Immature natural killer cell (primary cell): ENCODE results near the gene DLGAP5. TPM values are rescaled to one million over a fixed set of nuclear protein-coding genes. Genes with fewer than 3 reads are reported as not detected.

Source experiments
- DNase-seq, 3 donors: peaks; one replicate each; pipeline ENCODE4 v3.0.0; 2022; ENCODE audit warnings: mixed read lengths in 1 of 3
- H3K27ac Mint-ChIP-seq, 6 donors: one replicate each; pipeline ENCODE4 v1.8.0; 2020; ENCODE audit warnings: mixed read lengths in 6 of 6, mild to moderate bottlenecking in 5 of 6, inconsistent platforms in 4 of 6, moderate library complexity in 3 of 6
- H3K27me3 Mint-ChIP-seq, 3 donors: one replicate each; pipeline ENCODE4 v1.8.0; 2020 to 2021; ENCODE audit warnings: low read depth in 3 of 3, mild to moderate bottlenecking in 3 of 3, mixed read lengths in 3 of 3, moderate library complexity in 3 of 3, inconsistent platforms in 1 of 3
- H3K36me3 Mint-ChIP-seq, 3 donors: one replicate each; pipeline ENCODE4 v1.8.0; 2020; ENCODE audit warnings: mixed read lengths in 3 of 3, inconsistent platforms in 2 of 3, mild to moderate bottlenecking in 2 of 3
- H3K4me1 Mint-ChIP-seq, 2 donors: one replicate each; pipeline ENCODE4 v1.8.0; 2020; ENCODE audit warnings: inconsistent platforms in 2 of 2, mild to moderate bottlenecking in 2 of 2, mixed read lengths in 2 of 2, moderate library complexity in 1 of 2
- H3K4me3 Mint-ChIP-seq, 5 donors: one replicate each; pipeline ENCODE4 v1.8.0; 2020; ENCODE audit warnings: mild to moderate bottlenecking in 5 of 5, mixed read lengths in 5 of 5, inconsistent platforms in 3 of 5, moderate library complexity in 3 of 5
- H3K9me3 Mint-ChIP-seq, 6 donors: one replicate each; pipeline ENCODE4 v1.8.0; 2020; ENCODE audit warnings: mild to moderate bottlenecking in 6 of 6, mixed read lengths in 6 of 6, inconsistent platforms in 4 of 6, moderate library complexity in 3 of 6
- polyA plus RNA-seq, 3 donors: library from polyadenylated mRNA; unstranded; fragments of 300-500 nt; fragmentation: Illumina TruSeq; gene quantifications; one replicate each; pipeline ENCODE4 v1.2.3, GENCODE V29; 2021

Gene DLGAP5
- polyA plus RNA-seq, 3 donors from 2014 or later, result 0.42 to 0.72 TPM; not detected in 1

DNA sequence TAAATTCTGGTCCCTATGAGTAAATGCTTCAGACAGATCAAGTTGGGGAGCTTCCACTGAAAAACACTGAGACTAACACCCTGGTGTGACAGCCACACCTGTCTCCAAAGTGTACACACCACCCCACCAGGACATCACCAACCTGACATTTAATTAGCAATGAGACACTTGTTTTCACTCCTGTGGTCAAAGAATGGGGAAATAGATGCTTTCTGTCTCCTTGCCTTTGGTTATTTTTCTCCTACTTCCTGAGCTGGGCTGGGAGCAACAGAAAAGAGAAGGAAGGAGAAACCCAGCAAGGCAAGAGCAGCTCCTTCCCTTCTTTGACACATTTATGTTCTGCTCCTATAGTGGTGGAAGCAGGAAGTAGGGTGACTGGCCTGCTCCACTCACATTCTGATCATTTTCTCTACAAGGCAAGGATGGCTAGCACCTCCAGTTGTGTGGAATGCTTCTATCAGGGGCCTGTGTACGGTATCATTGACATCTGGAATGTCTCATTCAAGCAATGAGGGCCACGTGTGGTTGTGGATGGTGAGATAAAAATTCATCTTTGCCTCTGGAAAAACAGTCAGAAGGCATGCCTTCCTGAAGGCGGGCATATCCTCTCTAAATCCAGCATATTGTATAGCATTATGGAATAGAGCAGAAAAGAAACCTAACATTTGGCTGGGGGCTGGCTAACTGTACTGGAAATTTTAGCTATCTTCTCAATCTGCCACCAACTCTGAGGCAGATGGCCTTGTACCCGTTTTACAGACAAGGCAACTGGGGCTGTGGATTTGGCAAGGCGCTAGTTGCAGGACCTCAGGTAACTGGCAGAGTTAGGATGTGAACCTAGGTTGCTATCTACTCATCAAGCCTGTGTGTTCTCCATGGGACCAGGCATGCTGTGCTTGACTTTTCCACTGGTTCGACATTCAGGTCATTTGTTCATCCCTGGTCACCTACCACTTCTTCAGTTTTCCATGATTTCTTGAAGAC, 87.1 kb downstream of the DLGAP5 start:
- Mint-ChIP-seq H3K36me3 (peaks cover 0 to 7% (median 0%) of the 10 kb centered on the region in 3 donors), H3K4me3 (peak overlapping the region; percentile 25 to 80 (median 50)), H3K27me3 (peaks cover 0 to 6% (median 2%) of the 10 kb centered on the region in 3 donors), H3K9me3 (peaks cover 0 to 2% (median 0%) of the 10 kb centered on the region in 6 donors), H3K27ac (peak overlapping the region; percentile 88 to 97 (median 90)), H3K4me1 (peaks cover 37 to 43% of the 10 kb centered on the region in 2 donors)
- DNase-seq, result no peak

DNA sequence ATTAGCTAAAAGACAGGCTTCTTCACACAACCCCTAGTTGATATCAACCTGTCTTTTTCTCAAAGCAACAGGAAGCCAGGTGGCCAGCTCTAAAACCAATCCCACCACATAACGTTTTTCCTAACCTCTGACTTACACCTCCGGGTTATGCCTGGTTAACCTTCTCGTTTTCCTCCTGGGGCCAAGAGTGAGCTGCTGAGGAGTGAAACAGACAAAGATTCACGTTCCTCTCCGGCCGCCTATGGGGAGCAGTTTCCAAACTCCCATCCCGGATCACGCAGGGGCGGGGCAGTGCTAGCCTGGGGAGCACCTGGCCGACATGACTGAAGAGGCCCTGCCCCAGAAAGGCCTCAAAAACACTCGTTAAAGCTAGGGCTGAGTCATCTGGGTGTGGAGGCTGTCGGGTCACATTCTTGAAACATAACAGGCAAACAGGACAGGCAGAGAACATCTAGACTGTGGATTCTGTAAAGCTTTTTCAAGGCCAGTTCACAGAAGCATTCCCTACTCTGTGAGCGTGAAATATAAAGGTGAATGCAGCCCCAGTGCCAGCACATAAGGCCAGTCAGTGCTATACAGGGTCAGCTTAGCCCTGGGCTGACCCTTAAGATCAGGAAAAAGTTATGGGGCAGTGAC, 88.3 kb downstream of the DLGAP5 start:
- Mint-ChIP-seq H3K4me1 (peaks cover 42 to 50% of the 10 kb centered on the region in 2 donors), H3K36me3 (peaks cover 0 to 7% (median 0%) of the 10 kb centered on the region in 3 donors), H3K9me3 (peaks cover 0 to 2% (median 0%) of the 10 kb centered on the region in 6 donors), H3K27ac (peak overlapping the region; percentile 90 to 97 (median 94)), H3K27me3 (peaks cover 0 to 4% (median 2%) of the 10 kb centered on the region in 3 donors), H3K4me3 (peak overlapping the region; percentile 50 to 80 (median 68))
- DNase-seq, result peak; percentile 20 to 43 (median 39)

- peaks cover 0 to 7% (median 0%) of the 10 kb centered on the region in 3 donors for H3K36me3 Mint-ChIP-seq
- H3K27me3 Mint-ChIP-seq, result peaks cover 0 to 1% (median 0%) of the 10 kb centered on the region in 3 donors
- peak; percentile 59 to 79 (median 70) for DNase-seq
- H3K4me1 Mint-ChIP-seq, result peaks cover 45 to 56% of the 10 kb centered on the region in 2 donors
- peak overlapping the region; percentile 50 to 80 (median 68) for H3K4me3 Mint-ChIP-seq
- H3K9me3 Mint-ChIP-seq, result peaks cover 0 to 1% (median 0%) of the 10 kb centered on the region in 6 donors
- H3K27ac Mint-ChIP-seq, result peak overlapping the region; percentile 90 to 97 (median 94)
Measured at GRCh38 chr14:55102141-55102621, 89.2 kb downstream of the DLGAP5 start.

DNA sequence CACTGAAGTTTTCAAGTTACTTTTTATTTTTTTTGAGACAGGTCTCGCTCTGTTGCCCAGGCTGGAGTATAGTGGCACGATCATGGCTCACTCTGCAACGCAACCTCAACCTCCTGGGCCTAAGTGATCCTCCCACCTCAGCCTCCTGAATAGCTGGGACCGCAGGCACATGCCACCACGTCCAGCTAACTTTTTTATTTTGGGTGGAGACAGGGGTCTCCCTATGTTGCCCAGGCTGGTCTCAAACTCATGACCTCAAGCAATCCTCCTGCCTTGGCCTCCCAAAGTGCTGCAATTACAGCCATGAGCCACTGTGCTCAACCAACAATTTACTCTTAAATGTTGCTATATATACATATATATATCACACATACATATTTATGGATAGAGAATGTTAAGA, 89.7 kb downstream of the DLGAP5 start:
- no peak for DNase-seq
- peaks cover 45 to 56% of the 10 kb centered on the region in 2 donors for H3K4me1 Mint-ChIP-seq
- H3K27ac Mint-ChIP-seq, result peak overlapping the region; percentile 90 to 97 (median 94)
- peaks cover 0 to 4% (median 0%) of the 10 kb centered on the region in 3 donors for H3K27me3 Mint-ChIP-seq
- peaks cover 0 to 1% (median 0%) of the 10 kb centered on the region in 6 donors for H3K9me3 Mint-ChIP-seq
- peaks cover 0 to 7% (median 0%) of the 10 kb centered on the region in 3 donors for H3K36me3 Mint-ChIP-seq
- no peak overlapping the region for H3K4me3 Mint-ChIP-seq

DNA sequence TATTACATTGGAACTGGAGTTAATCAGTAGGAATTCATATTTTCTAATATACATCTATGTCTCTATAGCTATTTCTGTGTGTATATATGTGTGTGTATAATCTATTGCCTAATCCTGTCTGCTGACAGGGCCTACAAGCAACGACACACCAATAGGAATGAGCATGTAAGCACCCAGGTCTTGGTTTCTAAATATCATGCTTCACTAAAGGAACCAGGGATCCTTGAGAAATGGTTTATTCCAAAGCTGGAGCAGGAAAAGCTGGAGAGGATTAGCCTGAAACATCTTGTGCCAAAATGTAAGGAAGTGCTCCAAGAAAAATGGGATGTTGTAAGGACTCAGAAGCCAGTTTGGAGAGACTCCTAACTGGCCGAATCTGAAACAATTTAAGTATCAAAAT, 91.6 kb downstream of the DLGAP5 start:
- peaks cover 45 to 56% of the 10 kb centered on the region in 2 donors for H3K4me1 Mint-ChIP-seq
- H3K4me3 Mint-ChIP-seq, result peak overlapping the region in 1 of 5 donors; percentile 29
- peak overlapping the region in 1 of 6 donors; percentile 87 for H3K27ac Mint-ChIP-seq
- H3K9me3 Mint-ChIP-seq, result no peaks in the 10 kb centered on the region
- no peak for DNase-seq
- H3K36me3 Mint-ChIP-seq, result peaks cover 0 to 7% (median 0%) of the 10 kb centered on the region in 3 donors
- H3K27me3 Mint-ChIP-seq, result peaks cover 0 to 3% (median 0%) of the 10 kb centered on the region in 3 donors

DNA sequence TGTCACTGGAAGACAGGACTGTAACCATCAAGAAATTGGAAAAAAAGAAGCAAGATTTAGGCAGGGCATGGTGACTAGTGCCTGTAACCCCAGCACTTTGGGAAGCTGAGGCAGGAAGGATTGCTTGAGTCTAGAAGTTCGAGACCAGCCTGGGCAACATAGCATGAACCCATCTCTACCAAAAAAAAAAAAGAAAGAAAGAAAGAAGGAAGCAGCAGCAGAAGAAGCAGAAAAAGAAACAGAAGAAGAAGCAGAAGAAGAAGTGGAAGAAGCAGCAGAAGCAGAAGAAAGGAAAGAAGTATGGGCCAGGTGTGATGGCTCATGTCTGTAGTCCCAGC, 92.9 kb downstream of the DLGAP5 start:
- DNase-seq, result no peak
- no peaks in the 10 kb centered on the region for H3K36me3 Mint-ChIP-seq
- peaks cover 33 to 45% of the 10 kb centered on the region in 2 donors for H3K4me1 Mint-ChIP-seq
- no peaks in the 10 kb centered on the region for H3K9me3 Mint-ChIP-seq
- peak overlapping the region; percentile 25 to 61 (median 59) for H3K4me3 Mint-ChIP-seq
- H3K27ac Mint-ChIP-seq, result peak overlapping the region; percentile 76 to 93 (median 88)
- H3K27me3 Mint-ChIP-seq, result peaks cover 0 to 3% (median 0%) of the 10 kb centered on the region in 3 donors

Other genes with a start within 250 kb of the DLGAP5 start
- gene WDHD1, start 164.5 kb downstream of the DLGAP5 start, polyA plus RNA-seq, result 1 to 10 TPM in 2 of 3 donors, under 1 TPM in 1; 0.72 to 7.2 (median 6.6) TPM
- gene SOCS4, start 164.3 kb downstream of the DLGAP5 start, polyA plus RNA-seq, result 1 to 10 TPM; 1.1 to 2.5 (median 1.3) TPM
- 10 to 100 TPM; 50.0 to 85.0 (median 79.7) TPM for gene MAPK1IP1L, start 139.9 kb downstream of the DLGAP5 start, polyA plus RNA-seq
- gene LGALS3, start 62.3 kb downstream of the DLGAP5 start, polyA plus RNA-seq, result 10 to 100 TPM; 23.3 to 58.2 (median 40.5) TPM
- 10 to 100 TPM; 25.0 to 38.2 (median 38.1) TPM for gene FBXO34, start 79.8 kb upstream of the DLGAP5 start, polyA plus RNA-seq
- 1 to 10 TPM; 3.2 to 6.1 (median 3.2) TPM for gene ATG14, start 220.2 kb upstream of the DLGAP5 start, polyA plus RNA-seq
- not detected for gene TBPL2, start 249.0 kb upstream of the DLGAP5 start, polyA plus RNA-seq